Germinal center (tissue), 1 donor: Measurements from ENCODE around the gene PNRC2.

Experiments
- DNase-seq: peaks from one replicate; pipeline ENCODE4 v3.0.0; 2012; ENCODE audit warnings: mixed read lengths, low spot score

Gene PNRC2

DNA sequence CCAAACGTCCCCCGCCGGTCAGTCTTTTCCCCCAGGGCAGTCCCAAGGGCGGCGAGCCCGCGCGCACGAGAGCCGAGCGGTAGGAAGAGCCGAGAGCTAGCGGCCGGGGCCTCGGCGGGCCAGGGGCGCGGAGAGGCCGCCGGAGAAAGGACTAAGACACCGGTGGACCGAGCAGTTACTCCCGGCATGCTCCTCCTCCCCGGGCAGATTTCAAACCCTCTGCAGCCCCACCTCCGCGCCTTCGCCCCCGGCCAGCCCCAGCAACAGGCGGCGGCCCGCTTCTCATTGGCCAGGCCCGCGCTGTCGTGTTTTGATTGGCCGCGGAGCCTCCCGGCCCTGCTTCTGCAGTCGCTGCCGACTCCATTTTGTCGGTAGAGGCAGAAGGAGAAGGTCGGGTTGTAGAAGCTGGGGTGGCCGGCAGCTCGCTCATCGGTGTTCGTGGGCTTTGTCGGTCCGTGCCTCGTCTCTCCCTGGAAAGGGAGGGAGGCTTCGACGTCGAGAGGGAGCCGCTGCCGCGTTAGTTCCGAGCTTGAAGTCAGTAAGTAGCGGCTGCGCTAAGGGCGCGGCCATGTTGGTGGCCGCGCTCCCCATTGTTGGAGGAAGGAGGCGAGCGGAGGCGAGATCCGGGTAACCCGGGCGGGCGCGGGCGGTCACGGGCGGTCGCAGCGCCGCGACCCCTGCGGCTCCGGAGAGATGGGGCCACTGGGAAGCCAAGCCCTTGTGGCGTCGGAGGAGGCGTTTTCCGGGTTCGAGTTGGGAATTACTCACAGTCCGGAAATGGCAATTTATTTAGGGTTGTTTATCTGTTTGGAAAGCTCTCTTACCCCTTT, at the start of gene PNRC2:
TSS of gene PNRC2 (plus strand) at position 368 of the 830 bp plus-strand sequence. CDS start 1,630 bp downstream, outside the sequence.
- peak; percentile 99 for DNase-seq

DNA sequence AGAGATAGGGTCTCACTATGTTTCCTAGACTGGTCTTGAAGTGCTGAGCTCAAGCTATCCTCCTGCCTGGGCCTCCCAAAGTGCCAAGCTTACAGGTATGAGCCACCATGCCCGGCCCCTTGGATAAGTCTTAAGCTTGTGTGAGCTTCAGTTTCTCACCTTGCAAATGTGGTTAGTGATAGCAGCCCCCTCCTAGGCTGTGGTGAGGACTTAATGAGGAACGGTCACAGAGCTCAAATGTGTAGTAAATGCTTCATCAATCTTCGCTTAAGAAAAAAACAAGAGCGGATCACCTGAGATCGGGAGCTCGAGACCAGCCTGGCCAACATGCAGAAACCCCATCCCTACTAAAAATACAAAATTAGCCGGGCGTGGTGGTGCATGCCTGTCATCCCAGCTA, 49.5 kb upstream of the PNRC2 start:
- DNase-seq, result no peak

GRCh38 chr1:23910553-23911246, 48.9 kb upstream of the PNRC2 start:
- DNase-seq, result no peak

- DNase-seq, result no peak
These were observed 47.7 kb upstream of the PNRC2 start for GRCh38 chr1:23911921-23912320.

DNA sequence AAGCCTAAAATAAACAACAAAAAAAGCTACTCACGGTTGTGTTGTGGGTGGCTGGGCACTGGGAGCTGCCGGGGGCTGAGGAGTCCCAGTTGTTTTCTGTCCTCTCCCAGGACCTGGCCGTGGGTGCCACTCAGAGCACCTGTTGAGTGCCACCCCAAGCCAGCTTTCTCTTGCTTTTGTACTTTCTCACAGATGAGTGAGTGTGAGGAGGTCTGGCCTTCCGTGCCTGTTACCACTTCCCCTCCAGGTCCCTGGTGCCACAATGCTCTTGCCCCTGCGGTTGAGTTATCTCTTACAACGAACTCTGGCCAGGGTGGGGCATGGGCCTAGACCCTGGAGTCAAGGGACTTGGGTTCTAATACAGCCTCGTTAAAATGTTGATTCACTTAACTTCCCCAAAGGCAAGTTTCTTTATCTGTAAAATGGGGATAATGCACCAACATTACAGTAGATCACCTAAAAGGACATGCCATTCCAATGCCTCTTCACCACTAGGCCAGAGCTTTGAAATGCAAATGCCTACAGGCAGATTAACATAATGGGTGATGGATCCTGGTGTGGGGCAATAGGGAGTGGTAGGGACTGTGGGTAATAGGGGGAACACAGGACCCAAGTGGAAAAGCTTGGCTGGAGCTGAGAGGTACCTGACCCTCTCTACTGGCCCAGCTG, 46.3 kb upstream of the PNRC2 start, which contains the start of gene CNR2:
TSS of gene CNR2 (minus strand) at position 151 of the 669 bp plus-strand sequence. CDS start 37,745 bp downstream, outside the sequence.
- peak; percentile 77 for DNase-seq

DNA sequence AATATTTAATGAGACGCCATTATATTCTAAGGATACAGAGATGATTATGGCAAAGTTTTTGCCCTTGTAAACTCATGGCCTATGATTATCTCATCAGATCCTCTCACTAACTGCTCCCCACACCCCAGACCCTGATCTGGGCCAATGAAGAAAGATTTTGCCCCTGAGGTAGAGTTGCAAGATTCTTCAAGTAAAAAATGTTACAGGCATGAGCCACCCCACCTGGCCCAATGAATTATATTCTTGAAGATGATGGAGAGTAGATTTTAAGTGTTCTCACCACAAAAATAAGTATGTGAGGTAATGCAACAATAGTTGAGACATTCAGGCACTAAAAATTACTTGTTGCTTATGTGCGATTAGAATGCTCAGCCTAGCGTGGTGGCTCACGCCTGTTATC, 44.7 kb upstream of the PNRC2 start:
- no peak for DNase-seq

DNA sequence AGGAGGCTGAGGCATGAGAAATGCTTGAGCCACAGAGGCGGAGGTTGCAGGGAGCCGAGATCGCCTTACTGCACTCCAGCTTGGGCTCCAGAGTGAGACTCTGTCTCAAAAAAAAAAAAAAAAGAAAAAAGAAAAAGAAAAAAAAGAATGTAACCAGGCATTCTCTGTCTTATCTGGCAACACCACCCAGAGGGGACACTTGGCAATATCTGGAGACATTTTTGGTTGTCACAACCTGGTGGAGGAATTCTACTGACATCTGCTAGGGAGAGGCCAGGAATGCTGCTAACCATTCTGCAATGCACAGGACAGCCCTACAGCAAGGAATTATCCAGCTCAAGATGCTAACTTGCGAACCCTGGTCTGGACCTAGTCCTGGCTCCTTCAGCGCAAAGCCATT, 44.2 kb upstream of the PNRC2 start:
- no peak for DNase-seq

DNA sequence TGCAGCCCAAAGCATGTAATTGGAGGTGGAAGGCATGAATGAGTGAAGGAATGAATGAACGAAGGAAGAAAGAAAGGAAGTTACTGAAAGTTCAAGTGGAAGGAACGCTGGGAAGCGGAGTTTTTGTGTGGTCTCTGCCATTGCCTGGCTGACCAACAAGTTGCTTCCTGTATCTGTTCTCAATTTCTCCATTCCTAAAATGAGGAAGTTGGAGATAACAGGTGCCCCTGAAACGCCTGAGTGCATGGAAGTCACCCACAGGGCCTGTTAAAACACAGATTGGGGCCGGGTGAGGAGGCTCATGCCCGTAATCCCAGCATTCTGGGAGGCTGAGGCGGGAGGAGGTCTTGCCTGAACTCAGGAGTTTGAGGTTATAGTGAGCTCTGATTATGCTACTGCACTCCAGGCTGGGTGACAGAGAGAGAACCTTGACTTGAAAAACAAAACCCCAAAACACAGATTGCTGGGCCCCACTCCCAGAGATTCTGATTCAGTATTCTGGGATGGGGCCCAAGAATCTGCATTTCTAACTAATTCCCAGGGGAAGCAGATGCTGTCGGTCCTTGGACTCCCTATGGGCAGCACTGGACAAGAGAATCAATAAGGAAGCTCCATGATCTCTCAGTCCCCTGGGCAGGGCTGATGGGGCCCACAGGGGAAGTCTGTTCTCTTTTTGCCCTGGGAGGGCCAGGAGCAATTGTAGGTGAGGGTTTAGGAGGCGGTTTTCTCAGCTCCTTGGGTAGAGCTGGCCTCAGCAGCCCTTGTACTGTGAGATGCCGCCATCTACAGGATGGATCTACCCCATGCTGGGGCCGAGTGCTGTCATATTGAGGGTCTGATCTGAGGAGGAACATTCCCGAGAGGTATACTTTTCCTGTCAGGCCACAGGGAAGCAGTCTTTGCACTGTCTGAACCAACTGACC, 43.2 kb upstream of the PNRC2 start:
- peak; percentile 74 for DNase-seq

DNA sequence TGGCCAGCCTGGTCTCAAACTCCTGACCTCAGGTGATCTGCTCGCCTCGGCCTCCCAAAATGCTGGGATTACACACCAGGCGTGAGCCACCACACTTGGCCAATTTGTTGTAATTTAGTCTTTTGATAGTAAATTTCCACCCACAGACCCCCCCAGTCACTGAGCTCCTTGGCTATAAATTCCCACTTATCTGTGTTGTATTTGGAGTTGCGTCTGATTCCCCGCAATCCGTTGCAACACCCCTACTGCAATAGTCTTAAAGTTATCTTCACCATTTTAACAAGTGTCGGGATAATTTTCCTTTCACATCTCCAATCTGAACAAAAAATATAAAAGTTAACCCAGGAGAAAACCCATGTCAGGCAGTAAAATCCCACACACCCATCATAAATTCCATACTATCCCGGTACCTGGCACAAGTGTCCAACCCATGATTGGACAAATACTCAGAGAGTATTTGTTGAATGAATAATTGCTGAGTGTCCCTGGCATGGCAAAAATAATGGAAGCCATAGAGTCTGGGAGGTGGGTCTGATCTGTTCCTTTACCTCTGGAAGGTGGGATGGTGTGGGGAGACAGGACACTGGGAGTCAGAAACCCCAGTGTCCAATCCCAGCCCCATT, 37.2 kb upstream of the PNRC2 start:
- DNase-seq, result no peak

- DNase-seq, result no peak
These were observed 35.8 kb upstream of the PNRC2 start for GRCh38 chr1:23923592-23924499.

DNA sequence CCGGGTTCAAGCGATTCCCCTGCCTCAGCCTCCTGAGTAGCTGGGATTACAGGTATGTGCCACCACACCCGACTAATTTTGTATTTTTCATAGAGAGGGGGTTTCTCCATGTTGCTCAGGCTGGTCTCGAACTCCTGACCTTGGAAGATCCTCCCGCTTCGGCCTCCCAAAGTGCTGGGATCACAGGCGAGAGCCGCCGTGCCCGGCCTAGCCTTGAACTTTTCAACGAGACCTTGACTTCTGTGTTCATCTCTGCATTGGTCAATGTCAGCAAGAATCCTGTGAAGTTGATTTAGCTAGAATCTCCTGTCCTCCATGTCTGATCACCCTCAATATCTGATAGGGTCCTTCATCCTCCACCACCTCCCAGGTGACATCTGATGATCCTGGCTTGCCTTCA, 35.0 kb upstream of the PNRC2 start:
- DNase-seq, result no peak

- DNase-seq, result no peak
These were observed 34.3 kb upstream of the PNRC2 start for GRCh38 chr1:23925279-23925678.

GRCh38 chr1:23927097-23927496, 32.5 kb upstream of the PNRC2 start:
- DNase-seq, result no peak

DNA sequence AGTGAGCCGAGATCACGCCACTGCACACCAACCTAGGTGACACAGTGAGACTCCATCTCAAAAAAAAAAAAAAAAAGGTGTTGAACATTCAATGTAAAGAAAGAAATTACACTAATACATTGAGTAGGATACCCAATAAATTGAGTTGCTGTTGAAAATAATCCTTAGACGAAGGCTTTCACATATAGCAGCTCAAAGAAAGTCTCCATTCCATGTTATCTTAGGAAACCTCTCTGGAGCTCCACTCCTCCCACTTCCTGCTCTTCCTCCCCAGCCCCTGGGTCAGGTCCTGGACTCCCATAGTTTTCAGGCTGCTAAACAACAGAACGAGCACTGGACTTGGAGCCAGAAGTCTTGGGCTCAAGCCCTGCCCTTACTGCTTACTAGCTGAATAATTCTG, 30.8 kb upstream of the PNRC2 start:
- DNase-seq, result no peak

GRCh38 chr1:23930270-23930669, 29.4 kb upstream of the PNRC2 start:
- no peak for DNase-seq

- DNase-seq, result peak; percentile 70
These were observed 28.7 kb upstream of the PNRC2 start for GRCh38 chr1:23930861-23931490.

- DNase-seq, result peak; percentile 52
These were observed 28.1 kb upstream of the PNRC2 start for GRCh38 chr1:23931491-23931880.

- no peak for DNase-seq
These were observed 23.0 kb upstream of the PNRC2 start for GRCh38 chr1:23936481-23937176.

DNA sequence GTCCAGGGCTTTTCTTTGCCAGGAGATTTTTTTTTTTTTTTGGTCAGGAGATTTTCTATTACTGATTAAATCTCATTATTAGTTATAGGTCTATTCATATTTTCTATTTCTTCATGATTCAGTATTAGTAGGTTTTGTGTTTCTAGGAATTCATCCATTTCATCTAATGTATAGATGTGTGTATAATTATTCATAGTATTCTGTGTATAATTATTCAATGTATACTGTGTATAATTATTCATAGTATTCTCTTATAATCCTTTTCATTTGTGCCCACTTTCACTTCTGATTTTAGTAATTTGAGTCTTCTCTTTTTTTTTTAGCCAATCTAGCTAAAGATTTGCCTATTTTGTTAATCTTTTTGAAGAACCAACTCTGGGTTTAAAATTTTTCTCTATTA, 12.3 kb upstream of the PNRC2 start:
- DNase-seq, result no peak
